Esophagus squamous epithelium (tissue), 5 donors: Measurements from ENCODE around the gene RMI2. TPM values are rescaled to one million over a fixed set of nuclear protein-coding genes. Genes with fewer than 3 reads are reported as not detected.

ENCODE experiments used
- DNase-seq: peaks from one replicate; lab custom pipeline; 2025; lab: John Stamatoyannopoulos, UW
- H3K27ac ChIP-seq, 4 donors: fragments of 200-600 bp; sonication (generic); one replicate each; pipeline ENCODE4 v1.5.1; 2016 to 2019; ENCODE audit warnings: mild to moderate bottlenecking in 1 of 4
- H3K27me3 ChIP-seq, 4 donors: fragments of 200-600 bp; sonication (generic); 1 replicate in 3 of 4; 2 replicates in 1 of 4; pipeline versions ENCODE4 v1.5.1 to v1.6.0; 2017 to 2021; ENCODE audit warnings: antibody characterized with exemption in 1 of 4
- H3K36me3 ChIP-seq, 3 donors: fragments of 200-600 bp; sonication (generic); one replicate each; pipeline ENCODE4 v1.5.1; 2016 to 2019
- H3K4me1 ChIP-seq, 3 donors: fragments of 200-600 bp; sonication (generic); one replicate each; pipeline ENCODE4 v1.5.1; 2017 to 2019
- H3K4me3 ChIP-seq, 4 donors: fragments of 200-600 bp; sonication (generic); 1 replicate in 3 of 4; 2 replicates in 1 of 4; pipeline ENCODE4 v1.5.1; 2016 to 2019; ENCODE audit warnings: mild to moderate bottlenecking in 2 of 4, moderate library complexity in 1 of 4
- H3K9me3 ChIP-seq, 3 donors: fragments of 200-600 bp; sonication (generic); one replicate each; pipeline ENCODE4 v1.5.1; 2016 to 2019
- CTCF ChIP-seq, 6 experiments: fragments of 450-650 bp in 4 of 6; fragments of 200-600 bp in 2 of 6; sonication (generic) in 2 of 6; IDR thresholded peaks; one replicate each; pipeline ENCODE4 v1.5.1; 2016 to 2019; ENCODE audit warnings: antibody characterized with exemption in 6 of 6, mild to moderate bottlenecking in 4 of 6, moderate library complexity in 4 of 6
- POLR2A ChIP-seq, 4 donors: fragments of 450-650 bp; IDR thresholded peaks; one replicate each; pipeline ENCODE4 v1.6.1; 2017; ENCODE audit warnings: antibody characterized with exemption in 4 of 4, mild to moderate bottlenecking in 4 of 4, moderate library complexity in 3 of 4
- WGBS, 2 donors: methylation state at CpG; one replicate each; pipeline ENCODE4 v1.1.5; 2018; 5-methylcytosine and 5-hydroxymethylcytosine counted together
- intact Hi-C: fragments of 100-400 bp; cut with DNase I; formaldehyde crosslinking; loops from one replicate; pipeline ENCODE4 v1.15.0; 2022
- total RNA-seq, 4 donors: library from RNA; depleted of rRNA; stranded (reverse); fragments of >200 nt; gene quantifications; one replicate each; pipeline ENCODE4 v1.1.0, GENCODE V29; 2016
- donor health status: DM: yes; HTN: yes; CAD: no.

The RMI2 gene
- total RNA-seq, 4 donors from 2014 or later = 4.6 to 12.0 (median 8.1) TPM

DNA sequence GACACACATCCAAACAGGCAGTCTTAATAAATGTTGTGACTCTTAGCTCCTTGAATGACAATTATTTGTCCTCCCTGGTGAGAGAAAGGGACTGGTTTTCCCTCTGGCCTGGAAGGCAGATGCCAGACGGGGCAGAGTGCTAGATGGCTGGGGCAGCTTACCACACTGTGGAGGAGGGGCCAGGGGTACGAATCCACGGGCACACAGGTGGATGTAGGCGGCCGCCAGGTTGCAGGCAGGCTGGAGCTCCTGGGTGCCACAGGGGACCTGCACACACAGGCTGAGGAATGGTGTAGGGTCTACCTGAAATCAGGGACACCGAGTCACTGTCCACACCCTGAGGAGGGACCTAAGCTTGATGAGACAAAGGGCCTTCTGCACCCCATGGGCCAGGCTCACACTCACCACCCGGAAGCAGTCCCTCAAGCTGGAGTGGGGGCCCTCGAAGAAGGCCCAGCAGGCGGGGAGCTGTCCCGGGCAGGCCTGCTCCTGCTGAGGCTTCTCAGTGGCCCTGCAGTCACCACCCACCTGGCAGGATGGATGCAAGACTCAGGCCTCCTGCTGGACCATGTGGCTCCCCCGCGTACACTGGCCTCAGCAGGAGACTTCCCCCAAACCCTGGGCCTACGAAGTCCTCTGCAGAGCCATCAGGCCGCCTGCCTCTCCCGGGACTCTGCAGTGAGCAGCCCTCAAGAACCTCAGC, 38.4 kb downstream of the RMI2 start:
- H3K4me3 ChIP-seq = no peak overlapping the region
- 86 to 87% methylated on average over 6 of the region's 15 CpGs for WGBS, 2 donors
- peaks cover 0 to 13% (median 2%) of the 10 kb centered on the region in 3 donors for H3K4me1 ChIP-seq
- intact Hi-C loops = no loop called here
- no peaks in the 10 kb centered on the region for H3K9me3 ChIP-seq
- no peak overlapping the region for H3K27ac ChIP-seq
- no peak for TF ChIP-seq CTCF (IDR thresholded peaks at IDR 0.05)
- no peak for TF ChIP-seq POLR2A (IDR thresholded peaks at IDR 0.05)
- no peaks in the 10 kb centered on the region for H3K36me3 ChIP-seq
- peaks cover 0 to 7% (median 0%) of the 10 kb centered on the region in 4 donors for H3K27me3 ChIP-seq
- no peak for DNase-seq

GRCh38 chr16:11384184-11384955, 39.1 kb downstream of the RMI2 start:
- Histone ChIP-seq H3K27me3 (peaks cover 0 to 7% (median 0%) of the 10 kb centered on the region in 4 donors), H3K27ac (no peak overlapping the region), H3K36me3 (no peaks in the 10 kb centered on the region), H3K9me3 (no peaks in the 10 kb centered on the region), H3K4me3 (no peak overlapping the region), H3K4me1 (peaks cover 0 to 19% (median 5%) of the 10 kb centered on the region in 3 donors)
- 82 to 89% methylated on average over 6 to 7 of the region's 25 CpGs for WGBS, 2 donors
- DNase-seq = no peak
- TF ChIP-seq CTCF (IDR thresholded peaks at IDR 0.05) (no peak), POLR2A (IDR thresholded peaks at IDR 0.05) (no peak)
- intact Hi-C loops = no loop called here

- Histone ChIP-seq H3K27me3 (peaks cover 0 to 7% (median 0%) of the 10 kb centered on the region in 4 donors), H3K9me3 (no peaks in the 10 kb centered on the region), H3K36me3 (no peaks in the 10 kb centered on the region), H3K4me3 (no peak overlapping the region), H3K27ac (no peak overlapping the region), H3K4me1 (peaks cover 0 to 25% (median 10%) of the 10 kb centered on the region in 3 donors)
- WGBS, 2 donors = 87 to 93% methylated on average over 3 to 7 of the region's 20 CpGs
- no peak for DNase-seq
- intact Hi-C loops = no loop called here
- TF ChIP-seq CTCF (IDR thresholded peaks at IDR 0.05) (no peak), POLR2A (IDR thresholded peaks at IDR 0.05) (no peak)
Observed at GRCh38 chr16:11384956-11385586, 39.8 kb downstream of the RMI2 start.

GRCh38 chr16:11386054-11386680, 40.9 kb downstream of the RMI2 start:
- Histone ChIP-seq H3K9me3 (no peaks in the 10 kb centered on the region), H3K4me1 (peaks cover 3 to 36% (median 19%) of the 10 kb centered on the region in 3 donors), H3K27ac (no peak overlapping the region), H3K27me3 (peaks cover 0 to 7% (median 0%) of the 10 kb centered on the region in 4 donors), H3K36me3 (no peaks in the 10 kb centered on the region), H3K4me3 (no peak overlapping the region)
- intact Hi-C loops = no loop called here
- WGBS, 2 donors = 80 to 95% methylated on average over 2 to 3 of the region's 12 CpGs
- no peak for TF ChIP-seq POLR2A (IDR thresholded peaks at IDR 0.05)
- TF ChIP-seq CTCF (IDR thresholded peaks at IDR 0.05) = no peak
- no peak for DNase-seq
